OCI-LY3 (cell line): ENCODE data around the gene IGFBPL1.

ENCODE experiments used
- H2AFZ ChIP-seq: fragments of 200-600, 300-600 bp; shearing (Covaris generic); 2 replicates; pipeline ENCODE4 v1.6.0; 2014; ENCODE audit warnings: antibody characterized with exemption, low read depth, low read length
- H3K27ac ChIP-seq: fragments of 200-600, 300-600 bp; sonication (generic); 2 replicates; pipeline ENCODE4 v1.5.1; 2014; ENCODE audit warnings: mild to moderate bottlenecking, low read length, moderate library complexity, mixed read lengths
- H3K27me3 ChIP-seq: fragments of 200-600, 300-600 bp; sonication (generic); 2 replicates; pipeline ENCODE4 v1.6.1; 2014; ENCODE audit warnings: low read depth, low read length, mixed read lengths
- H3K36me3 ChIP-seq: fragments of 200-600, 300-600 bp; sonication (generic); replicated peaks from 2 replicates; pipeline ENCODE3; 2014; ENCODE audit warnings: low read depth, low read length, mixed read lengths
- H3K4me1 ChIP-seq: fragments of 300-600, 200-600 bp; sonication (generic); 2 replicates; pipeline ENCODE4 v1.6.1; 2014; ENCODE audit warnings: low read length, mixed read lengths
- H3K4me2 ChIP-seq: fragments of 200-600, 300-600 bp; sonication (generic); 2 replicates; pipeline ENCODE4 v1.6.1; 2014; ENCODE audit warnings: low read length, mixed read lengths
- H3K4me3 ChIP-seq: fragments of 300-600, 200-600 bp; sonication (generic); 2 replicates; pipeline ENCODE4 v1.5.1; 2014; ENCODE audit warnings: antibody characterized with exemption, mild to moderate bottlenecking, low read length, moderate library complexity
- H3K79me2 ChIP-seq: fragments of 300-600, 200-600 bp; shearing (Covaris generic); 2 replicates; pipeline ENCODE4 v1.6.1; 2014; ENCODE audit warnings: mild to moderate bottlenecking, low read length, mixed read lengths
- H3K9ac ChIP-seq: fragments of 300-600, 200-600 bp; shearing (Covaris generic); 2 replicates; pipeline ENCODE4 v1.6.0; 2014; ENCODE audit warnings: mild to moderate bottlenecking, low read length, moderate library complexity
- H3K9me3 ChIP-seq: fragments of 200-600, 300-600 bp; shearing (Covaris generic); 2 replicates; pipeline ENCODE4 v1.6.1; 2014; ENCODE audit warnings: low read length, mixed read lengths; ENCODE audit not compliant: insufficient read depth
- H4K20me1 ChIP-seq: fragments of 200-600, 300-600 bp; sonication (generic); 2 replicates; pipeline ENCODE4 v1.6.1; 2016; ENCODE audit warnings: low read length, mixed read lengths; ENCODE audit not compliant: insufficient read depth
- EZH2phosphoT487 ChIP-seq: fragments of 200-600 bp; shearing (Covaris generic); IDR thresholded peaks from 2 replicates; pipeline ENCODE4 v1.6.1; 2018; ENCODE audit warnings: antibody characterized with exemption, mixed run types, low read depth
- TF ChIP-seq, protein P1 (sequence below): fragments of 200-600, 300-600 bp; sonication (generic); IDR thresholded peaks from 2 replicates; pipeline ENCODE4 v1.5.1; 2014; ENCODE audit warnings: antibody characterized with exemption, low read length, low read depth

IGFBPL1 gene

DNA sequence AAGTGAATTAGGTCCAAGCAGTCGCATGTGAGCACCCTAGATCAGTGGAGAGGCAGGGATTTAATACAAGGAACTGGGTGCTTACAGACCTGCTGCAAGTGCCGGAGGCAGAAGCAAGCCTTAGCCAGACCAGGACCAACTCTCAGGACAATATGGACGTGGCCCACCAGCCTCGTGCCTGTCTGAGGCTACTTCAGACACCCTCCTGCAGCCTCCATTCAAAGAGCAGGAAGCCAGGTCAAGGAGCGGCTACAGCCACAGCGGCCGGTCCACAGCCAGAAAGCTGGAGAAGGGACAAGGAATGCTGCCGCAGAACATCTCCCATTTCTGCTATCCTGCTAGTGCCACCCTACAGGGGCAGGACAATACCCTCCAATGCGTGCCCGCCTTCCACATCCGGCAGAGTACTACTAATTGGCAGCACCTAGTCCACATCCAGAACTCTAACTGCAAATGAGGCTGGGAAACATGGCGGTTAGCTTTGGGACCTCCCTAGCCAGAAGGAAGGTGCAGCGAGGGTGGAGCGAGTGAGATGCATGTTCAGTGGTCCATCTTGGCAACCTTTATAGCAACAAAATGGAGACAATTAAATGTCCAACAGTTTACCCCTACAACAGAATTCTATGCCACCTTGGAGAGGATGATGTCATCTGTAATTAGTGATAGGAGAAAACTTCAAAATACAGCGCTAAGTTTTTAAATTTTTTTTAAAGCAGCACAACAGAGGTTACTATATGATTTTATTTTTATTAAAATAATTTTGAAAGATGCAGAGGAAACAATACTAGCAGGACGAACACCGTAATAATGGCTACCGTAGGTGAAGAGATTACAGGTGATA is 32.8 kb downstream of the IGFBPL1 start:
- Histone ChIP-seq H3K27ac (no peak overlapping the region), H3K4me2 (peak overlapping the region; percentile 99), H3K9me3 (no peaks in the 10 kb centered on the region), H3K79me2 (peaks cover 28% of the 10 kb centered on the region), H2AFZ (peak overlapping the region; percentile 96), H3K4me3 (peak overlapping the region; percentile 94), H4K20me1 (no peaks in the 10 kb centered on the region), H3K27me3 (no peaks in the 10 kb centered on the region), H3K4me1 (peaks cover 10% of the 10 kb centered on the region), H3K36me3 (peaks cover 15% of the 10 kb centered on the region), H3K9ac (peak overlapping the region; percentile 94)
- TF ChIP-seq, protein P1, sequence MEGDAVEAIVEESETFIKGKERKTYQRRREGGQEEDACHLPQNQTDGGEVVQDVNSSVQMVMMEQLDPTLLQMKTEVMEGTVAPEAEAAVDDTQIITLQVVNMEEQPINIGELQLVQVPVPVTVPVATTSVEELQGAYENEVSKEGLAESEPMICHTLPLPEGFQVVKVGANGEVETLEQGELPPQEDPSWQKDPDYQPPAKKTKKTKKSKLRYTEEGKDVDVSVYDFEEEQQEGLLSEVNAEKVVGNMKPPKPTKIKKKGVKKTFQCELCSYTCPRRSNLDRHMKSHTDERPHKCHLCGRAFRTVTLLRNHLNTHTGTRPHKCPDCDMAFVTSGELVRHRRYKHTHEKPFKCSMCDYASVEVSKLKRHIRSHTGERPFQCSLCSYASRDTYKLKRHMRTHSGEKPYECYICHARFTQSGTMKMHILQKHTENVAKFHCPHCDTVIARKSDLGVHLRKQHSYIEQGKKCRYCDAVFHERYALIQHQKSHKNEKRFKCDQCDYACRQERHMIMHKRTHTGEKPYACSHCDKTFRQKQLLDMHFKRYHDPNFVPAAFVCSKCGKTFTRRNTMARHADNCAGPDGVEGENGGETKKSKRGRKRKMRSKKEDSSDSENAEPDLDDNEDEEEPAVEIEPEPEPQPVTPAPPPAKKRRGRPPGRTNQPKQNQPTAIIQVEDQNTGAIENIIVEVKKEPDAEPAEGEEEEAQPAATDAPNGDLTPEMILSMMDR, result no peak
- TF ChIP-seq EZH2phosphoT487, result no peak

DNA sequence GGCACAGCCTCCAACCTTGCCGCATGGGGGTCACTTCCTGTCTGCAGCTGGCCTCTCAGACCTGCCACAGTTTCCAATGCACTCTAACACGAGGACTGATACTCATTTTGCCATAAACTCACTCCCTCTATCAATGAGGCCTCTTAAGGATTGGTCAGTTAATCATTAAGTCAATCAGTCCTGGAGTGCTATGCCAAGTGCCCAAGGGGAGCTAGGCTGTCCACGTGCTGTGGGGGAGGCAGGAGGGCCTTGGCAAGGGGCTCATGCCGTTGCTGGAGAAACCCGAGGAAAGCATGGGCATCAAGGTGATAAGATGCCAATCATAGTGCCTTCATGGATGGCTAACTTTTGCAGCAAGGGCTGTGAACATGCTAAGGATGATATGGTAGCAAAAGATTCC is 33.4 kb downstream of the IGFBPL1 start:
- Histone ChIP-seq H4K20me1 (no peaks in the 10 kb centered on the region), H3K27ac (no peak overlapping the region), H3K4me3 (no peak overlapping the region), H3K79me2 (peaks cover 28% of the 10 kb centered on the region), H3K9me3 (no peaks in the 10 kb centered on the region), H2AFZ (no peak overlapping the region), H3K27me3 (no peaks in the 10 kb centered on the region), H3K4me1 (peaks cover 10% of the 10 kb centered on the region), H3K9ac (no peak overlapping the region), H3K4me2 (no peak overlapping the region), H3K36me3 (peaks cover 11% of the 10 kb centered on the region)
- TF ChIP-seq, protein P1, result no peak
- no peak for TF ChIP-seq EZH2phosphoT487

DNA sequence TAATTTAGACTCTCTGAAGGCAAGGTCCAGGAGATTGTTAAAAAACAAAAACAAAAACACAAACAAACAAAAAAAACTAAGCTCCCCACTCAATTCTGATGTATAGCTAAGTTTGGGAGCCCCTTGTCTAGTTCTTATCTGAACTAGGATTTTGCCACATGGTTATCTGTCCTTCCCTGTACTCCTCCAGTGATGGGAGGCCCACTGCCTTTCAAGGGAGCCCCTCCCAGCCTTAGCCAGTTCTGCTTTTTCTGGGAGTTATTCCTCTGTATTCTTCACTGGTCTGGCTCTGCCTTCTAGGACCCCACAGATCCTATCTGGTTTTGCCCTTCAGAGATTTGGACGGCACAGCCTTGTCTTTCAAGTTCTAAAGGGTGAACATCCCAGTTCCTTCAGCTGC is 33.8 kb downstream of the IGFBPL1 start:
- H2AFZ ChIP-seq, result no peak overlapping the region

GRCh38 chr9:38389313-38389712 is 34.9 kb downstream of the IGFBPL1 start:
- Histone ChIP-seq H3K36me3 (no peaks in the 10 kb centered on the region), H3K4me1 (peaks cover 10% of the 10 kb centered on the region), H3K79me2 (peaks cover 18% of the 10 kb centered on the region), H3K27me3 (no peaks in the 10 kb centered on the region; the same call in 1 of the 2 replicates), H3K9me3 (peaks cover 13% of the 10 kb centered on the region; the same call in 1 of the 2 replicates), H3K27ac (no peak overlapping the region), H3K4me2 (no peak overlapping the region), H4K20me1 (no peaks in the 10 kb centered on the region), H2AFZ (no peak overlapping the region), H3K9ac (no peak overlapping the region), H3K4me3 (no peak overlapping the region)
- TF ChIP-seq, protein P1, result no peak
- TF ChIP-seq EZH2phosphoT487, result no peak

More for the DNA sequence above, 33.8 kb downstream of the IGFBPL1 start:
- no peaks in the 10 kb centered on the region for H4K20me1 ChIP-seq
- H3K4me3 ChIP-seq, result no peak overlapping the region
- no peak overlapping the region for H3K9ac ChIP-seq
- no peak overlapping the region for H3K27ac ChIP-seq
- H3K27me3 ChIP-seq, result no peaks in the 10 kb centered on the region
- no peak for TF ChIP-seq EZH2phosphoT487
- TF ChIP-seq, protein P1, result no peak
- H3K36me3 ChIP-seq, result peaks cover 7% of the 10 kb centered on the region
- no peak overlapping the region for H3K4me2 ChIP-seq
- 0 out of 2 replicates have a peak, but pooled peaks cover 4% of the 10 kb centered on the region for H3K9me3 ChIP-seq
- peaks cover 10% of the 10 kb centered on the region for H3K4me1 ChIP-seq
- H3K79me2 ChIP-seq, result peaks cover 28% of the 10 kb centered on the region
